ENCODE results near the gene ZNF267.

Gene ZNF267

GRCh38 chr16:31868164-31868563 is 5.4 kb upstream of the ZNF267 start:
- ChIA-PET POLR2A (no interaction called here), CTCF (interaction anchor here (0.6 to 1.8 kb wide), 25 partner anchors 8 to 940 kb away, joined by 3 to 12 read pairs (median 4); a partner anchor contains a TSS)
- TF ChIP-seq ZNF530 (tag by site-specific recombination; IDR thresholded peaks at IDR 0.05; ENCODE audit: low read depth) (no peak), ZNF146 (tag by site-specific recombination; IDR thresholded peaks at IDR 0.05) (0 out of 2 replicates have a peak, but pooled peaks have one; percentile 7), PRDM1 (tag by site-specific recombination; IDR thresholded peaks at IDR 0.05) (no peak)
- Histone ChIP-seq H3K9me3 (ENCODE audit: control insufficient read depth, insufficient read depth, low read depth, low read length) (no peaks in the 10 kb centered on the region), H3K4me1 (ENCODE audit: control insufficient read depth, insufficient read depth, low read length) (no peaks in the 10 kb centered on the region), H3K36me3 (ENCODE audit: control insufficient read depth in 2 of 2, insufficient read depth in 1 of 2, low read length in 2 of 2) (no peaks in the 10 kb centered on the region), H3K27ac (ENCODE audit: extremely low read depth, low read depth, low read length) (no peak overlapping the region), H3K4me3 (ENCODE audit: low read depth, low read length) (no peak overlapping the region)

- CTCF ChIA-PET: interaction anchor here (0.6 to 1.8 kb wide), 27 partner anchors 9 to 1086 kb away, joined by 3 to 12 read pairs (median 4); a partner anchor contains a TSS
- no peak for TF ChIP-seq TSHZ1 (tag by site-specific recombination; IDR thresholded peaks at IDR 0.05; ENCODE audit: borderline replicate concordance)
- TF ChIP-seq ZNF19 (tag by site-specific recombination; IDR thresholded peaks at IDR 0.05; ENCODE audit: low read depth): no peak
- no peak for TF ChIP-seq EGR2 (tag by site-specific recombination; IDR thresholded peaks at IDR 0.05; ENCODE audit: low read depth)
- TF ChIP-seq ZNF610 (tag by site-specific recombination; IDR thresholded peaks at IDR 0.05; ENCODE audit: borderline replicate concordance): no peak
- TF ChIP-seq, protein P1, sequence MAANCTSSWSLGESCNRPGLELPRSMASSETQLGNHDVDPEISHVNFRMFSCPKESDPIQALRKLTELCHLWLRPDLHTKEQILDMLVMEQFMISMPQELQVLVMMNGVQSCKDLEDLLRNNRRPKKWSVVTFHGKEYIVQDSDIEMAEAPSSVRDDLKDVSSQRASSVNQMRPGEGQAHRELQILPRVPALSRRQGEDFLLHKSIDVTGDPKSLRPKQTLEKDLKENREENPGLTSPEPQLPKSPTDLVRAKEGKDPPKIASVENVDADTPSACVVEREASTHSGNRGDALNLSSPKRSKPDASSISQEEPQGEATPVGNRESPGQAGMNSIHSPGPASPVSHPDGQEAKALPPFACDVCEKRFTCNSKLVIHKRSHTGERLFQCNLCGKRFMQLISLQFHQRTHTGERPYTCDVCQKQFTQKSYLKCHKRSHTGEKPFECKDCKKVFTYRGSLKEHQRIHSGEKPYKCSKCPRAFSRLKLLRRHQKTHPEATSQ (tag by site-specific recombination; IDR thresholded peaks at IDR 0.05): no peak
- peak; percentile 24; the same call in 1 of the 2 replicates for TF ChIP-seq CTCF (tag by site-specific recombination; IDR thresholded peaks at IDR 0.05)
- TF ChIP-seq ZNF555 (tag by site-specific recombination; conservative IDR thresholded peaks at IDR 0.05): no peak
- TF ChIP-seq ZNF624 (tag by site-specific recombination; IDR thresholded peaks at IDR 0.05): no peak
- no peak for TF ChIP-seq ZFP69B (tag by site-specific recombination; IDR thresholded peaks at IDR 0.05)
- TF ChIP-seq ZNF510 (tag by site-specific recombination; IDR thresholded peaks at IDR 0.05; ENCODE audit: insufficient replicate concordance): no peak
- peak; percentile 89 for TF ChIP-seq ZNF654 (tag by site-specific recombination; IDR thresholded peaks at IDR 0.05; ENCODE audit: low read depth)
- 0 out of 2 replicates have a peak, but pooled peaks have one; percentile 8 for TF ChIP-seq ZBTB17 (tag by site-specific recombination; IDR thresholded peaks at IDR 0.05)
- no peak for TF ChIP-seq ZNF274 (IDR thresholded peaks at IDR 0.05; ENCODE audit: low read length)
- TF ChIP-seq ZNF274 (tag by site-specific recombination; IDR thresholded peaks at IDR 0.05; ENCODE audit: borderline replicate concordance): no peak
- TF ChIP-seq ZNF423 (tag by site-specific recombination; IDR thresholded peaks at IDR 0.05): no peak
- no peak for TF ChIP-seq ZNF677 (tag by site-specific recombination; IDR thresholded peaks at IDR 0.05)
- no peak for TF ChIP-seq ZNF266 (tag by site-specific recombination; IDR thresholded peaks at IDR 0.05; ENCODE audit: low read depth)
- POLR2A ChIA-PET: no interaction called here
- Histone ChIP-seq H3K27ac (ENCODE audit: extremely low read depth, low read depth, low read length) (no peak overlapping the region), H3K36me3 (ENCODE audit: control insufficient read depth in 2 of 2, insufficient read depth in 1 of 2, low read length in 2 of 2) (no peaks in the 10 kb centered on the region), H3K4me1 (ENCODE audit: control insufficient read depth, insufficient read depth, low read length) (no peaks in the 10 kb centered on the region), H3K9me3 (ENCODE audit: control insufficient read depth, insufficient read depth, low read depth, low read length) (no peaks in the 10 kb centered on the region), H3K4me3 (ENCODE audit: low read depth, low read length) (no peak overlapping the region)
These were observed 4.9 kb upstream of the ZNF267 start for GRCh38 chr16:31868691-31869167.
